Measurements from ENCODE around the gene ODF4.
"Not testable (repeated sequence)": the region's sequence is repeated elsewhere in the genome, so short reads cannot be mapped to it uniquely, and the experiment has no call there.

ODF4 gene

GRCh38 chr17:8369944-8370343 is 30.3 kb downstream of the ODF4 start:
- peak; percentile 56 for DNase-seq

GRCh38 chr17:8371786-8372185 is 32.1 kb downstream of the ODF4 start:
- DNase-seq = no peak

GRCh38 chr17:8372422-8372821 is 32.8 kb downstream of the ODF4 start:
- no peak for DNase-seq

- not testable (repeated sequence) for DNase-seq
Measured at GRCh38 chr17:8373856-8374255, 34.2 kb downstream of the ODF4 start.

GRCh38 chr17:8375738-8376259 is 36.2 kb downstream of the ODF4 start:
- DNase-seq = no peak

GRCh38 chr17:8376271-8377067 is 36.8 kb downstream of the ODF4 start, which contains the start of gene KRABD2:
Gene KRABD2, minus strand, starts transcription at chr17:8376704.
- DNase-seq = peak; percentile 97

- DNase-seq = no peak
Measured at GRCh38 chr17:8377422-8377821, 37.8 kb downstream of the ODF4 start.

- DNase-seq = not testable (repeated sequence)
Measured at GRCh38 chr17:8378117-8378516, 38.5 kb downstream of the ODF4 start.

- no peak for DNase-seq
Measured at GRCh38 chr17:8380049-8380448, 40.4 kb downstream of the ODF4 start.

- DNase-seq = peak; percentile 46
Measured at GRCh38 chr17:8382052-8382879, 42.6 kb downstream of the ODF4 start.

GRCh38 chr17:8382880-8383142 is 43.2 kb downstream of the ODF4 start:
- DNase-seq = no peak

- DNase-seq = peak; percentile 100
Measured at GRCh38 chr17:8383143-8383822, 43.6 kb downstream of the ODF4 start, which contains the start of gene RPL26. Gene RPL26, minus strand, starts transcription at chr17:8383193. Its CDS starts 883 bp downstream, at chr17:8382310.

GRCh38 chr17:8384801-8385378 is 45.2 kb downstream of the ODF4 start:
- DNase-seq = no peak

GRCh38 chr17:8386841-8387240 is 47.2 kb downstream of the ODF4 start:
- DNase-seq = peak; percentile 71

GRCh38 chr17:8387914-8388651 is 48.4 kb downstream of the ODF4 start:
- no peak for DNase-seq

- DNase-seq = no peak
Measured at GRCh38 chr17:8391711-8392110, 52.1 kb downstream of the ODF4 start.

GRCh38 chr17:8392274-8392673 is 52.6 kb downstream of the ODF4 start:
- no peak for DNase-seq

- DNase-seq = no peak
Measured at GRCh38 chr17:8392674-8393469, 53.2 kb downstream of the ODF4 start.

- DNase-seq = no peak
Measured at GRCh38 chr17:8393470-8394231, 54.0 kb downstream of the ODF4 start.

- DNase-seq = not testable (repeated sequence)
Measured at GRCh38 chr17:8394497-8394896, 54.9 kb downstream of the ODF4 start.
